ENCODE measurements around the gene ZNRF3. TPM values are rescaled to one million over a fixed set of nuclear protein-coding genes. Genes with fewer than 3 reads are reported as not detected.

The ZNRF3 gene
- total RNA-seq, 1 donor from 2014 or later = 10.5 TPM

GRCh38 chr22:28978863-28979796, 95.8 kb downstream of the ZNRF3 start:
- Histone ChIP-seq H3K36me3 (ENCODE audit: control insufficient read depth, insufficient read depth, low read length) (no peaks in the 10 kb centered on the region), H3K27me3 (ENCODE audit: control insufficient read depth, insufficient read depth, low read length) (no peaks in the 10 kb centered on the region), H3K4me3 (ENCODE audit: low read depth, low read length) (no peak overlapping the region)
- no peak for DNase-seq (ENCODE audit: low read depth)
- TF ChIP-seq CTCF (IDR thresholded peaks at IDR 0.05; ENCODE audit: insufficient read depth, low read length, poor library complexity, severe bottlenecking) = no peak

GRCh38 chr22:28980326-28980725, 97.0 kb downstream of the ZNRF3 start:
- no peak for DNase-seq (ENCODE audit: low read depth)
- Histone ChIP-seq H3K4me3 (ENCODE audit: low read depth, low read length) (no peak overlapping the region), H3K27me3 (ENCODE audit: control insufficient read depth, insufficient read depth, low read length) (no peaks in the 10 kb centered on the region), H3K36me3 (ENCODE audit: control insufficient read depth, insufficient read depth, low read length) (no peaks in the 10 kb centered on the region)
- TF ChIP-seq CTCF (IDR thresholded peaks at IDR 0.05; ENCODE audit: insufficient read depth, low read length, poor library complexity, severe bottlenecking) = no peak

GRCh38 chr22:28981818-28982499, 98.6 kb downstream of the ZNRF3 start:
- no peak for DNase-seq (ENCODE audit: low read depth)
- Histone ChIP-seq H3K4me3 (ENCODE audit: low read depth, low read length) (no peak overlapping the region), H3K27me3 (ENCODE audit: control insufficient read depth, insufficient read depth, low read length) (no peaks in the 10 kb centered on the region), H3K36me3 (ENCODE audit: control insufficient read depth, insufficient read depth, low read length) (peaks cover 1% of the 10 kb centered on the region)
- no peak for TF ChIP-seq CTCF (IDR thresholded peaks at IDR 0.05; ENCODE audit: insufficient read depth, low read length, poor library complexity, severe bottlenecking)

GRCh38 chr22:28983190-28983589, 99.8 kb downstream of the ZNRF3 start:
- Histone ChIP-seq H3K27me3 (ENCODE audit: control insufficient read depth, insufficient read depth, low read length) (no peaks in the 10 kb centered on the region), H3K4me3 (ENCODE audit: low read depth, low read length) (no peak overlapping the region), H3K36me3 (ENCODE audit: control insufficient read depth, insufficient read depth, low read length) (peaks cover 1% of the 10 kb centered on the region)
- no peak for TF ChIP-seq CTCF (IDR thresholded peaks at IDR 0.05; ENCODE audit: insufficient read depth, low read length, poor library complexity, severe bottlenecking)
- DNase-seq (ENCODE audit: low read depth) = no peak

- Histone ChIP-seq H3K4me3 (ENCODE audit: low read depth, low read length) (no peak overlapping the region), H3K27me3 (ENCODE audit: control insufficient read depth, insufficient read depth, low read length) (no peaks in the 10 kb centered on the region), H3K36me3 (ENCODE audit: control insufficient read depth, insufficient read depth, low read length) (peaks cover 1% of the 10 kb centered on the region)
- no peak for TF ChIP-seq CTCF (IDR thresholded peaks at IDR 0.05; ENCODE audit: insufficient read depth, low read length, poor library complexity, severe bottlenecking)
- DNase-seq (ENCODE audit: low read depth) = no peak
These were observed 100.5 kb downstream of the ZNRF3 start for GRCh38 chr22:28983788-28984441.

Measured in kidney epithelial cell (primary cell).